Mesenteric fat pad (tissue), 1 donor: ENCODE results near the gene PTOV1. TPM values are rescaled to one million over a fixed set of nuclear protein-coding genes. Genes with fewer than 3 reads are reported as not detected.

ENCODE experiments used
- DNase-seq: peaks from one replicate; pipeline ENCODE4 v3.0.0-alpha.2; 2020; ENCODE audit warnings: low spot score
- total RNA-seq: library from RNA; stranded (reverse); fragmentation: NEBNext Ultra II Directional; extraction: Animal tissue kit (Norgen Biotek cat#: 25700); gene quantifications from one replicate; pipeline ENCODE4 v1.2.1, GENCODE V29; 2021
- donor health status: DM: yes; HTN: yes; CAD: no.

The PTOV1 gene
- total RNA-seq, 1 donor from 2014 or later: 99.4 TPM

DNA sequence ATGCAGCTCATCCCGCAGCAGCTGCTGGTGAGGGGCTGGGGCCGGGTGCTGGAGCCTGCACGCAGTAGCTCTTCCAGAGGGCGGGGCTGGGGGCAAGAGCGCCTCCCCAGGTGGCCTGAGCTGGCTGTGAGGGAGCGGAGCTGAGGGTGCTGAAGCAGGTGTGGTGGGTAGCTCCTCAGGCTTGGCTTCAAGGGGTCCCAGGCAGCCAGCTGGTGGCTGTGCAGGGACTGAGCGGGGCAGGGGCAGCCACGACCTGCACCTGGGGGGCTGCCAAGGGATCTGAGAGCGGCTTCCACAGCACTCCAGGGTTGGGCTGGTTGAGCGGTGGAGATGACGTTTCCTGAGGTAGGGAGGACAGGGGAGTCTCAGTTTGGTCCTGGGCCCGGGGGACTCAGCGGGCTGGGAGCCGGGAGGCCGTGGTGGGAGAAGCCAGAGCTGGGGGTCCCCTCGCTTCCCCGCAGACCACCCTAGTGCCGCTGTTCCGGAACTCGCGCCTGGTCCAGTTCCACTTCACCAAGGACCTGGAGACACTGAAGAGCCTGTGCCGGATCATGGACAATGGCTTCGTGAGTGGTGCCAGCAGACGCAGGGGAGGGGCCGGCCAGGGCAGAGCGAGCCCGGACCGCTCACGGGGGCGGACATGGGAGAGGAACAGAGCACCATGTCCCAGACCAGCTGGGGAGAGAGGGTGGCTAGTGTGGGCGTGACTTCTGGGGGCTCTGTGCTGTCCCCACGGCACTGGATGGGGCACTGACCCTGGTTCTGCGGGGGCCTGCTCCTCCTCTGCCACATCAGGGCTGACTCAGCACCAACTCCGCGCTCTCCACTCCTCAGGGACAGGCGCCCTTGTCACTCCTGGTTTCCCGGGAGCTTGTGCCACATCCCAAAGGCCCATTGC, 7.4 kb downstream of the PTOV1 start:
- DNase-seq: no peak

- no peak for DNase-seq
Observed at GRCh38 chr19:49859682-49860335, 8.8 kb downstream of the PTOV1 start.

- DNase-seq: no peak
Observed at GRCh38 chr19:49860336-49861102, 9.6 kb downstream of the PTOV1 start.

DNA sequence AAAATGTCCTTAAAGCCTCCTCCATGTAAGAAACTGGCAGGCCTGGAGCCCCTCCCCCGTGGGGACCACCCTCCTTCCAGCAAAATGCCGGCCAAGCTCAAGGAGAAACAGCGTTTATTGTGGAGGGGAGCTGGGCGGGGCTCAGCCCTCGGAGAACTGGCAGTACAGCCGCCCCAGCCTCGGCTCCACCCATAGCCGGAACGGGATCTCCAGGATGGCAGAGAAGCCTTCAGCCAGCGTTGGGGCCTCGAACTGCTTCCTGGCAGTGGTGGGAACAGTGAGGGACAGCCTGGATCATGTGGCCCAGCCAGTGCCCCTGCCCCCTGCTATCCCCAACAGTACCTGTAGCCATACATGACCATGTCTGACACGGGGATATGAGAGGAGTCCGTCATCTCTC, 10.1 kb downstream of the PTOV1 start:
- DNase-seq: no peak

- DNase-seq: no peak
Observed at GRCh38 chr19:49861541-49862378, 10.8 kb downstream of the PTOV1 start.

GRCh38 chr19:49862391-49863253, 11.7 kb downstream of the PTOV1 start:
- DNase-seq: no peak

- DNase-seq: no peak
Observed at GRCh38 chr19:49863254-49863934, 12.4 kb downstream of the PTOV1 start.

DNA sequence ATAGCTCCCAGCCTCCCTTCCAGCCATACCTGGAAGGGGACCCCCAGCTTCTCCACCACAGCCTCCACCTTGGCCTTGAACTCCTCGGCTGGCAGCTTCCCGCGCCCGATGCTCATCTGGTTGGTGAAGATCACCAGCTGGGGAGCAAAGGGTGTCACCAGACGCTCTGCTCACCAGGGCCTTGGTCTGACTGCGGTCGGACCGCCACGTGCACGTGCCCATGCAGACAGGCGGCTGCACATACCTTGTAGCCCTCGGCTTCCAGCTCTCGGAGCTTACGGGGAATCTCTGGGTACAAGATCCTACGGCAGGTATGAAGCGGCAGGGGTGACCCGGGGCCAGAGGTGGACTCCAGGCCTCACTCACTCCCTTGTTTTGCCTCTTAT, 13.0 kb downstream of the PTOV1 start:
- no peak for DNase-seq

GRCh38 chr19:49864890-49865289, 13.9 kb downstream of the PTOV1 start:
- no peak for DNase-seq

DNA sequence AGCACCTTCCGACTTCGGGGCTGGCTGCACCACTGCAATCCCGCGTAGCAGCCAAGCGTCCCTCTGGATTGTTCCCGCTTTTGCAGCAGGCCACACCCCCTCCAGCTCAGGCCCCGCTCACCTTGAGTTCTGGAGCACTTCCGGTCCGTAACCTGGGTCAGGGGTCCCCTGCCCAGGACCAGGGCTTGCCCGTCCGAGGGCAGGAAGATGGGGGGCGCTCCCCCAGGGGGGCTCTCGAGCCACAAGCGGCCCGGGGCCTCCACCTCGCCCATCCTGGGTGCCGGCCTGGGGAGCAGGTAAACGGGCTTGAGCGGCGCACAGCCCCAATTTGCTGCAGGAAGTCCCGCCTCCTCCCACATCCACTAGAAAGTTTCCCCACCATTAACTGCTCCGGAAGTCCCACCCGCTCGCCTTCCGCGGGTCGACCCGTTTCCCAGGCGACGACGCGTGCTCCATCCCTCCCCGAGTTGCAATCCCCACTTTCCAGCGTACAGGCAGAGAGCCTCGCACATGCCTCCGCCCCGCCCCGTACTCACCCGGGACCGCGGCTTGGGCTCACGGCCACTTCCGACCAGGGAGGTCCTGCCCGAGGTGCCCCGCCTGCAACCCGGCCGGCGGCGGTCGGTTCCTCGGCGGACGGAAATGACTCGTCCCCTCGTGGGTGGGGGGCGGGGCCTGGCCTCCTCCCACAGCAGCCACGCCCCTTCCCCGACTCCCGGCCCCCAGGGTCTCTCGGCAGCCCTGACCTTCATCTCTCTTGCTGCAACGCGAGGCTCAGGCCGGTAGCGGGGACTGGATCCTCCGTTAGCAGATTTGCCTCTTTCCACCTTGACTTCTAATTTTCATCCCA, 16.2 kb downstream of the PTOV1 start, which contains the start of gene PNKP:
Gene PNKP (minus strand): TSS at position 644 of the 850 bp plus-strand sequence. CDS start 372 bp downstream, at position 272.
- DNase-seq: peak; percentile 98

- no peak for DNase-seq
Observed at GRCh38 chr19:49869009-49869483, 18.1 kb downstream of the PTOV1 start.

DNA sequence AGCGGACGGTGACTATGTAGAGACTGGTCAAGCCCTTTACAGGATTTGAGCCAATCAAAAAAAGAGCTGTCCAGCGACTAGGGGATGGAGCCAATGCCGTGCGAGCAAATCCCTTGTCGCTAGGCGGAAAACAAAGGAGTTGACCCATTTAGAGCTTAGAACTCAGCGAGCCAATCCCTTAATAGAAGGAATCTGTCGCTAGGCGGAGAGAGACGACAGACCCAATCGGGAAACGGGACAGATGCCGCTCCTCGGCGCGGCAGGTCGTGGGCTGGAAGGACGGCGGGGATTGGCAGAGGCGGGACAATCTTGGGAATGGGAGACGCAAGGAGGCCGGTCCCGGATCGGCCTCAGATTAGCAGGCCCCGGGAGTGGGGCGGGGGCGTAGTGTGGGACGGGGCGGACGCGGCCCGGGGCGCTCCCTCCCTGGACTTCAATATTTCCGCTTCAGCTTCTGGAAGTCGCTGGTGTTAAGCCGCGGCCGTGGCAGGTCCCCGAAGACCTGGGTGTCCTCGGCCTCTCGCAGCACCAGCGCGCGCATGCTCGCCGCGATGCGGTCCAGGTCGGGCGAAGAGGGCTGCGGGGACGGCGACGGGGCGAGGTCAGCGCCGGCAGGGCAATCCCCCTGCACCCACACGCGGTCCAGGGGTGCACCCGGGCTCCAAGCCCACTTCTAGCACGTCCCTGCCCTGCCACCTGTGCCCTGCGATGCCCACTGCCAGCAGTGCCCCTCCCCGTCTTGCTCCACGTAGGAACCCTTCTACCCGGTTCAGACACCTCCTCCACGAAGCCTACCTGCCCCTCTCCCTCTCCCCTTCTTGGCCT, 18.7 kb downstream of the PTOV1 start:
- DNase-seq: peak; percentile 98

DNA sequence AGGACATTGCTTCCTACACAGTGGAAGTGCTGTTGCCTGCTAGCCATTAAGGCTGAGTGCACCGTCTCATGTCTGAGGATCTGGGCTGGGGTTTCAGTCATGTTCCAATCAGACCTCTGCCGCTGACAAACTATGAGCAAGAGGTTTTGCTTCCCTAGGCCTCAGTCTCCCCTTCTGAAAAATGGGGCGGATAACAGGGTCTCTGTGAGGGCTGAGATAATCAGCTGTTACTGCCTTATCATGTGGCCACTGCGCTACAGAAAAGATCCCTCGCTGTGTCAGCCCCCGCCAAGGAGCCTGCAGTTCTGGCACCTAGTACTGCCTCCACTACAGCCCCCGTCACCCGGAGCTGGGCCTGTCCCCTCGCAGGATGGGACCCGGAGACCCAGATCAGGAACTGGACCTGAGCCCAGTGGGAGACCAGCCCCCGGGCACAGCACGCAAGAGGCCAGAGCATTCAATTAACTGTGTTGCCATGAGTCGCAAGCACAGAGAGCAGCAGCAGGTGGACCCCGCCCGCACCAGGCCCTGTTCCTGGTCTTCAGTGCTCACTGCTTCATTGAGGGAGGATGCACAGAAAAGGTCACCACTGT, 19.4 kb downstream of the PTOV1 start:
- no peak for DNase-seq

GRCh38 chr19:49871349-49871985, 20.5 kb downstream of the PTOV1 start:
- no peak for DNase-seq

DNA sequence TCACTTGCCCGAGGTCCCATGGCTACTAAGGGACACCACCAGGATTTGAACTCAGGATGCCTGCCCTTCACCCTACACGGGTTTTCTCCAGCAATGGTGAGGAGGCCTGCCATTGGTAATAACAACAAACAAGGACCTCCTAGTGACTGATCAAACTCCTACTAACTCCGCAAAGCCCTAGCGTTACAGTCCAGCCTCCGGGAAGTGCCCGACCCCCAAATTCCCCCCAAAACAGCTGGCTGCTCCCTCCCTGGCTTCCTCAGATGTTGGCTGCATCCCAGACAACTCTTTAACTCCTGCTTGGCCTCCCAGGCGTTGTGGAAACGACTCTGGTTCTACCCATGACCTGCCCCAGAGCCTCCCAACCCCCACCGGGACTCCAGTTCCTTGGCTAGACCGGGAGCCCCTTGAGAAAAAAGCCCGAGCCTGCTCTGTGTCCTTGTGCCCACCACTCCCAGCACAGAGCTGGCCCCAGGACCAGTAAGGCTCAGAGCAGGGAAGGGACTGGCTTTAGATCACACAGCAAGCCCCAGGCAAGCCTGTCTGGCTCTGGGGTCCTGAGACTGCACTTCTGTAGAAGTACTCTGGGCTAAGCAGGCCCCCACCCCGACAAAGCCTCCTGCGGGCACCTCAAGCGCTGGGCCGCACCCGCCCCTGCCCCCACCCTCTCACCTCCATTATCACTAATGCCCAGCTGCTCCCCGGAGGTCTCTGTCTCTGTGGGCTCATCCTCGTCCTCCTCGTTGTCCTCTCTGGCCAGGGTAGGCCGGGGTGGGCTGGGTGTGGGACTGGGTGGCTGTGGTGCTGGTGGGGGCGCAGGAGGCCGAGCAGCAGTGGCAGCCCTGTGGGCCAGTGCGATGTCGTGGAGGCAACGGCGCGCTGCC, 21.5 kb downstream of the PTOV1 start:
- no peak for DNase-seq
